PC-9 (cell line): Measurements from ENCODE around the gene SVOPL. TPM values are rescaled to one million over a fixed set of nuclear protein-coding genes. Genes with fewer than 3 reads are reported as not detected.

Source experiments
- BruUV-seq: library from RNA; stranded (reverse); fragments of 400-500 nt; replicated peaks from 2 replicates; lab custom pipeline; 2021; lab: Mats Ljungman, UMichigan
- CTCF ChIA-PET: fragments of 300-600 bp; sonication (Branson Sonifier 250); formaldehyde crosslinking; loops from one replicate; lab custom pipeline; 2022; ENCODE audit warnings: antibody characterized with exemption; lab: Charles Lee
- POLR2A ChIA-PET: fragments of 300-600 bp; sonication (Branson Sonifier 250); formaldehyde crosslinking; loops from one replicate; lab custom pipeline; 2022; ENCODE audit warnings: antibody characterized with exemption; ENCODE audit not compliant: unreplicated experiment; lab: Charles Lee
- DNase-seq, 2 experiments: peaks; one replicate each; pipeline versions ENCODE4 v3.0.0 to v3.0.0-alpha.2; 2015 to 2022; ENCODE audit warnings: mixed read lengths in 1 of 2
- H2AFZ ChIP-seq: fragments of 200-600 bp; sonication (generic); 2 replicates; pipeline ENCODE4 v1.8.1; 2017; ENCODE audit warnings: antibody characterized with exemption
- H3F3A ChIP-seq: fragments of 200-600 bp; sonication (generic); 2 replicates; pipeline ENCODE4 v1.8.1; 2017; ENCODE audit warnings: antibody characterized with exemption, mild to moderate bottlenecking, low read depth; ENCODE audit not compliant: insufficient read depth
- H3K27ac ChIP-seq: fragments of 200-600 bp; sonication (generic); 2 replicates; pipeline ENCODE4 v1.6.1; 2016; ENCODE audit warnings: mixed run types
- H3K27me3 ChIP-seq: fragments of 200-600 bp; sonication (generic); 2 replicates; pipeline ENCODE4 v1.6.1; 2016; ENCODE audit warnings: low read depth, mixed run types; ENCODE audit not compliant: insufficient read depth
- H3K36me3 ChIP-seq: fragments of 200-600 bp; sonication (generic); 2 replicates; pipeline ENCODE4 v1.6.1; 2016; ENCODE audit warnings: low read depth, mixed run types
- H3K4me1 ChIP-seq: fragments of 200-600 bp; sonication (generic); replicated peaks from 2 replicates; pipeline ENCODE4 v1.6.1; 2016; ENCODE audit warnings: mixed run types; ENCODE audit not compliant: insufficient read depth
- H3K4me2 ChIP-seq: fragments of 200-600 bp; sonication (generic); 2 replicates; pipeline ENCODE4 v1.6.1; 2017; ENCODE audit warnings: mixed run types
- H3K4me3 ChIP-seq: fragments of 200-600 bp; sonication (generic); 2 replicates; pipeline ENCODE4 v1.6.1; 2016; ENCODE audit warnings: mixed run types
- H3K79me2 ChIP-seq: fragments of 200-600 bp; sonication (generic); 2 replicates; pipeline ENCODE4 v1.6.1; 2017; ENCODE audit warnings: low read depth, mixed run types
- H3K9me2 ChIP-seq: fragments of 200-600 bp; sonication (generic); 2 replicates; pipeline ENCODE4 v1.8.1; 2017; ENCODE audit warnings: mild to moderate bottlenecking; ENCODE audit not compliant: insufficient read depth
- H3K9me3 ChIP-seq: fragments of 200-600 bp; sonication (generic); 2 replicates; pipeline ENCODE4 v1.8.1; 2016; ENCODE audit warnings: low read depth; ENCODE audit not compliant: insufficient read depth
- H4K20me1 ChIP-seq: fragments of 200-600 bp; sonication (generic); 2 replicates; pipeline ENCODE4 v1.8.1; 2017; ENCODE audit not compliant: insufficient read depth
- EZH2 ChIP-seq: fragments of 200-600 bp; sonication (generic); IDR thresholded peaks from 2 replicates; pipeline ENCODE4 v1.8.0; 2017; ENCODE audit warnings: antibody characterized with exemption, low read depth
- intact Hi-C: fragments of 100-400 bp; cut with micrococcal nuclease; formaldehyde crosslinking; loops from one replicate; pipeline ENCODE4 v1.10.0; 2022; ENCODE audit not compliant: unreplicated experiment
- total RNA-seq: library from RNA; stranded (reverse); gene quantifications from 2 replicates; pipeline ENCODE4 v1.2.3, GENCODE V29; 2021
- TF ChIP-seq, protein P1 (sequence below): fragments of 200-600 bp; sonication (generic); conservative IDR thresholded peaks from 2 replicates; pipeline ENCODE4 v1.6.1; 2017; ENCODE audit warnings: mixed run types, antibody characterized with exemption, mild to moderate bottlenecking, moderate library complexity

The SVOPL gene
- total RNA-seq, 1 experiment from 2014 or later = 0.70 TPM

- Histone ChIP-seq H3F3A (peaks cover 14% of the 10 kb centered on the region; the same call in 1 of the 2 replicates), H3K9me2 (no peaks in the 10 kb centered on the region), H3K4me2 (peak overlapping the region; percentile 39), H3K36me3 (no peaks in the 10 kb centered on the region), H3K9me3 (0 out of 2 replicates have a peak, but pooled peaks cover 13% of the 10 kb centered on the region), H3K79me2 (no peaks in the 10 kb centered on the region), H3K4me1 (peaks cover 34% of the 10 kb centered on the region), H3K27ac (peak overlapping the region; percentile 48), H2AFZ (peak overlapping the region; percentile 58), H3K27me3 (no peaks in the 10 kb centered on the region), H4K20me1 (no peaks in the 10 kb centered on the region), H3K4me3 (peak overlapping the region; percentile 5; the same call in 1 of the 2 replicates)
- intact Hi-C loops = loop anchor here (2.0 kb wide), 1 partner anchor 93 kb away; no protein-coding TSS in a partner anchor
- peak; percentile 60 to 88 for DNase-seq
- no TSS peak for BruUV-seq
- CTCF ChIA-PET = interaction anchor here (0.6 kb wide), 1 partner anchor 81 kb away, joined by 3 read pairs; no protein-coding TSS in a partner anchor
- TF ChIP-seq, protein P1, sequence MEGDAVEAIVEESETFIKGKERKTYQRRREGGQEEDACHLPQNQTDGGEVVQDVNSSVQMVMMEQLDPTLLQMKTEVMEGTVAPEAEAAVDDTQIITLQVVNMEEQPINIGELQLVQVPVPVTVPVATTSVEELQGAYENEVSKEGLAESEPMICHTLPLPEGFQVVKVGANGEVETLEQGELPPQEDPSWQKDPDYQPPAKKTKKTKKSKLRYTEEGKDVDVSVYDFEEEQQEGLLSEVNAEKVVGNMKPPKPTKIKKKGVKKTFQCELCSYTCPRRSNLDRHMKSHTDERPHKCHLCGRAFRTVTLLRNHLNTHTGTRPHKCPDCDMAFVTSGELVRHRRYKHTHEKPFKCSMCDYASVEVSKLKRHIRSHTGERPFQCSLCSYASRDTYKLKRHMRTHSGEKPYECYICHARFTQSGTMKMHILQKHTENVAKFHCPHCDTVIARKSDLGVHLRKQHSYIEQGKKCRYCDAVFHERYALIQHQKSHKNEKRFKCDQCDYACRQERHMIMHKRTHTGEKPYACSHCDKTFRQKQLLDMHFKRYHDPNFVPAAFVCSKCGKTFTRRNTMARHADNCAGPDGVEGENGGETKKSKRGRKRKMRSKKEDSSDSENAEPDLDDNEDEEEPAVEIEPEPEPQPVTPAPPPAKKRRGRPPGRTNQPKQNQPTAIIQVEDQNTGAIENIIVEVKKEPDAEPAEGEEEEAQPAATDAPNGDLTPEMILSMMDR = no peak
- no peak for TF ChIP-seq EZH2
- POLR2A ChIA-PET = interaction anchor here (0.6 kb wide), 1 partner anchor 176 kb away, joined by 6 read pairs; no protein-coding TSS in a partner anchor
Measured at GRCh38 chr7:138657854-138658386, 43.2 kb downstream of the SVOPL start.

DNA sequence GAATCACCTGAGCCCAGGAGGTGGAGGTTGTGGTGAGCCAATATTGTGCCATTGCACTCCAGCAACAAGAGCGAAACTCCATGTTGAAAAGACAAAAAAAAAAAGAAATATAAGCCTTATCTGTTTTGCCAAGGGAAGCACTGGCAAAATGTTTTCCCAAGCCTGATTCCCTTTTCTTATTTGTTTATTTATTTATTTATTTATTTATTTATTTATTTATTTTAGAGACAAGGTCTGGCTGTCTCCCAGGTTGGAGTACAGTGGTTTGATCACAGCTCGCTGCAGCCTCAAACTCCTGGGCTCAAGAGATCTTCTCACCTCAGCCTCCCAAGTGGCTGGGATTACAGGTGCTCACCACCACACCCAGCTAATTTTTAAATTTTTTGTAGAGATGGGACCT lies 44.2 kb downstream of the SVOPL start:
- CTCF ChIA-PET = no interaction called here
- BruUV-seq = no TSS peak

GRCh38 chr7:138654616-138655015 lies 46.5 kb downstream of the SVOPL start:
- POLR2A ChIA-PET = no interaction called here
- intact Hi-C loops = no loop called here

More for the DNA sequence above, 44.2 kb downstream of the SVOPL start:
- POLR2A ChIA-PET = interaction anchor here (0.5 kb wide), 1 partner anchor 93 kb away, joined by 5 read pairs; no protein-coding TSS in a partner anchor
- H3K27me3 ChIP-seq = no peaks in the 10 kb centered on the region
- H3K9me2 ChIP-seq = no peaks in the 10 kb centered on the region
- H3F3A ChIP-seq = peaks cover 10% of the 10 kb centered on the region; the same call in 1 of the 2 replicates
- intact Hi-C loops = no loop called here
- H3K4me3 ChIP-seq = no peak overlapping the region
- DNase-seq = no peak
- no peak overlapping the region for H3K27ac ChIP-seq
- 0 out of 2 replicates have a peak overlapping the region, but pooled peaks have one; percentile 58 for H2AFZ ChIP-seq
- H3K36me3 ChIP-seq = no peaks in the 10 kb centered on the region
- H3K4me2 ChIP-seq = no peak overlapping the region
- H3K9me3 ChIP-seq = 0 out of 2 replicates have a peak, but pooled peaks cover 13% of the 10 kb centered on the region
- peaks cover 24% of the 10 kb centered on the region for H3K4me1 ChIP-seq
- TF ChIP-seq EZH2 = no peak
- TF ChIP-seq, protein P1 = no peak
- no peaks in the 10 kb centered on the region for H3K79me2 ChIP-seq
- no peaks in the 10 kb centered on the region for H4K20me1 ChIP-seq

More at GRCh38 chr7:138654616-138655015, 46.5 kb downstream of the SVOPL start:
- TF ChIP-seq, protein P1 = no peak
- TF ChIP-seq EZH2 = no peak
- no peak overlapping the region for H3K4me2 ChIP-seq
- H3K27me3 ChIP-seq = no peaks in the 10 kb centered on the region
- no peaks in the 10 kb centered on the region for H3K36me3 ChIP-seq
- no peaks in the 10 kb centered on the region for H4K20me1 ChIP-seq
- BruUV-seq = no TSS peak
- H3K9me2 ChIP-seq = no peaks in the 10 kb centered on the region
- H3K4me1 ChIP-seq = peaks cover 27% of the 10 kb centered on the region
- no peak overlapping the region for H3K4me3 ChIP-seq
- no peaks in the 10 kb centered on the region for H3K79me2 ChIP-seq
- peaks cover 10% of the 10 kb centered on the region; the same call in 1 of the 2 replicates for H3F3A ChIP-seq
- H2AFZ ChIP-seq = no peak overlapping the region
- 0 out of 2 replicates have a peak, but pooled peaks cover 13% of the 10 kb centered on the region for H3K9me3 ChIP-seq
- H3K27ac ChIP-seq = no peak overlapping the region
- no peak for DNase-seq
- CTCF ChIA-PET = no interaction called here
